Left forelimb (tissue), 1 donor: Measurements from ENCODE around the gene OBSCN.

Experiments
- DNase-seq: peaks from one replicate; pipeline ENCODE4 v3.0.0-alpha.2; 2018; ENCODE audit warnings: low spot score

The OBSCN gene

DNA sequence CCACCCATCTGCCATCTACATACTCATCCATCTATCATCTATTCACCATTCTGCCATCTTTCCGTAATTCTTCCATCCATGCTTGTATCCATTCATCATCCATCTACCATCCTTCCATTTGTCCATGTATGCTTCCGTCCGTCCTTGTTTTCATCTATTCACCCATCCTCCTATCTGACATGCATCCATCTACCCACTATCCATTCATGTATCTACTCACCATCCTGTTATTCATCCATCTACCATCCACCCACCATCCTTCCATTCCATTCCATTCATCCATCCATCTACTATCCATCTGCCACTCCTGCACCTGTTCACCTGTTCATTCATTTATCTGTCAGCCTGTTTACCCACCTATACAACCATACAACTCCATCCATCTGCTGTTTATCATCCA is 112.5 kb downstream of the OBSCN start:
- DNase-seq, result no peak

DNA sequence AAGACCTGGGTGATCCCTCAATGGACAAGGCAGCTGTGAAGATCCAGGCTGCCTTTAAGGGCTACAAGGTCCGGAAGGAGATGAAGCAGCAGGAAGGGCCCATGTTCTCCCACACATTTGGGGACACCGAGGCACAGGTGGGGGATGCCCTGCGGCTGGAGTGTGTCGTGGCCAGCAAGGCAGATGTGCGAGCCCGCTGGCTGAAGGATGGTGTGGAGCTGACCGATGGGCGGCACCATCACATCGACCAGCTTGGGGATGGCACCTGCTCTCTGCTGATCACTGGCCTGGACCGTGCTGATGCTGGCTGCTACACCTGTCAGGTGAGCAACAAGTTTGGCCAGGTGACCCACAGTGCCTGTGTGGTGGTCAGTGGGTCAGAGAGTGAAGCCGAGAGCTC is 113.6 kb downstream of the OBSCN start:
- peak; percentile 51 for DNase-seq

DNA sequence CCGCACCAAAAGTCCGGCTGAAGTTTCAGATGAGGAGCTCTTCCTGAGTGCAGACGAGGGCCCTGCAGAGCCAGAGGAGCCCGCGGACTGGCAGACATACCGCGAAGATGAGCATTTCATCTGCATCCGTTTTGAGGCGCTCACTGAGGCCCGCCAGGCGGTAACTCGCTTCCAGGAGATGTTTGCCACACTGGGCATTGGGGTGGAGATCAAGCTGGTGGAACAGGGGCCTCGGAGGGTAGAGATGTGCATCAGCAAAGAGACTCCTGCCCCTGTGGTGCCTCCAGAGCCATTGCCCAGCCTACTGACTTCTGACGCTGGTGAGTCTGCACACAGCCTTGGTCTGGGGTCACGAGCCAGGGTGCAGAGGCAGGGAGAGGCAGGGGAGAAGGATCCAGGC is 114.1 kb downstream of the OBSCN start:
- DNase-seq, result peak; percentile 45

DNA sequence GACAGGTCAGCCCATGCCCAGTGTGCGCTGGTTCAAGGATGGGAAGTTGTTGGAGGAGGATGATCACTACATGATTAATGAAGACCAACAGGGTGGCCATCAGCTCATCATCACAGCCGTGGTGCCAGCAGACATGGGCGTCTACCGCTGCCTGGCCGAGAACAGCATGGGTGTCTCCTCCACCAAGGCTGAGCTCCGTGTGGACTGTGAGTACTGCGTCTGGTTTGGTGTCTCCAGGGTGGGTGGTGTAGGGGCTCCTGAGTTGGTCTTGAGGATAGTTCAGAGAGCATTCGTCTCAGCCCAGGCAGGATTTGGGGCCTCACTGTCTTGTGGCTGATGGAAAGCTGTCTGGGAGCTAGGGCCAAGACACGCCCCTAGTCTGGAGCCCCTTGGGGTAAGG is 115.6 kb downstream of the OBSCN start:
- DNase-seq, result no peak

GRCh38 chr1:228325267-228325666 is 117.4 kb downstream of the OBSCN start:
- DNase-seq, result no peak

DNA sequence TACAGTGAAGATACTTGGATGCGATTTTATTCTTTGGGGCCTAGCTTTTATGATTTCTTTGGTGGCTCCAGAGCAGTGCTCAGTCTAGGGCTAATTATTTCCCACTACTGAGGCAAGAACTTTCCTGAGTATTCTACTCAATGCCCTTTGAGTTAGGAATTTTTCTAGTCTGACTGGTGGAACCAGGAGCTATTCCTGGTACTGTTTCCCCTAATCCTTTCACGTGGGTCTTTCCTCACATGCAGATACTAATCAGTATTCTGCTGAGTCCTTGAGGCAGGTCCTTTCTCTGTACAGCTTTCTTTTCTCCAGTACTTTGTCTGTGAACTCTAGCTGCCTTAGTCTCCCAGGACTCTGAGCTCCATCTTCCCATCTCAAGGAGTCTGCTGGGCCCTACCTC is 122.0 kb downstream of the OBSCN start:
- no peak for DNase-seq

DNA sequence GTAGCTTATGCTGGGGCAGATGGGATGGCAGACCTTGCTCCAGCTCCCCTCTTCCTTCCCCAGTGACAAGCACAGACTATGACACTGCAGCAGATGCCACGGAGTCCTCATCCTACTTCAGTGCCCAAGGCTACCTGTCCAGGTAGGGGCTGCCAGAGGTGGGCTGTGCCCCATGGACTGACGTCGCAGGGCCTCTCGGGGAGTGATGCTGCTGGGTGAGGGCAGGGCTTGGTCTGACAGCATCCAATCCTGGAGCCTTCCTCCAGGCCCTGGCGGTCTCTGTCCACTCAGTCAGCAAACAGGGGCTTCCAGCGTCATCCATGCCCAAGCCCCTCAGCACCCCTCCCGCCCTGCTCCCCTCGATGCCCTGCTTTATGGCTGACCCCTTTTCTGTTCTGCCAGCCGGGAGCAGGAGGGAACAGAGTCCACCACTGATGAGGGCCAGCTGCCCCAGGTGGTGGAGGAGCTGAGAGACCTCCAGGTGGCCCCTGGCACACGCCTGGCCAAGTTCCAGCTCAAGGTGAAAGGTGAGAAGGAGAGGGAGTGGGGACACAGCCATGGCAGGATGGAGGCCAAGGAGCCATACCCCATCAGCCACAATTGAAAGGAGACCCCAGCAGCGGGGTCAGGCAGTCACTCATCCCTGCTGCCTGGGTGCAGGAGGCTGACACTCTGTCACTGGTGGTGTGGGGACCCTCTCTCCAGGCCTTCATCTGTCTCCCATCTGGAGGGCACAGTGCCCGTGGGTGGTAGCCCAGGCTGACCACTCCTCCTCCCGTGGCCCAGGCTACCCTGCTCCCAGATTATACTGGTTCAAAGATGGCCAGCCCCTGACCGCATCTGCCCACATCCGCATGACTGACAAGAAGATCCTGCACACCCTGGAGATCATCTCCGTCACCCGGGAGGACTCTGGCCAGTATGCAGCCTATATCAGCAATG is 125.2 kb downstream of the OBSCN start:
- peak; percentile 46 for DNase-seq

DNA sequence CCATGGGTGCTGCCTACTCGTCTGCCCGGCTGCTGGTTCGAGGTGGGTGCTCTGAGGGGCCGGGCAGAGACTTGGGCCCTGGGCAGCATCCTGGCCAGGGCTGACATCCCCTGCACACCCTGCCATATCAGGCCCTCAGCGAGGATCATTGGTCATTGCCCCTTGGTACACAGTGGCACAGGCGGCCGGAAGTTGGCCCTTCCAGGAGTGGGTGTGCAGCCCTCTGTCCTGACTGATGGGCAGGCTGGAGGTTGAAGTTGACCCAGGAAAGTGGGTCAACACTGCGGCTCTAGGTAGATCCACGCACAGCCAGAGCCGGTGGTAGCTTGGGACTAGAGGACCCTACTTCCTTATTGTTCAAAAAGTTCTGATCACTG is 125.9 kb downstream of the OBSCN start:
- peak; percentile 53 for DNase-seq

- DNase-seq, result peak; percentile 45
Observed at GRCh38 chr1:228334226-228334935, 126.5 kb downstream of the OBSCN start.

DNA sequence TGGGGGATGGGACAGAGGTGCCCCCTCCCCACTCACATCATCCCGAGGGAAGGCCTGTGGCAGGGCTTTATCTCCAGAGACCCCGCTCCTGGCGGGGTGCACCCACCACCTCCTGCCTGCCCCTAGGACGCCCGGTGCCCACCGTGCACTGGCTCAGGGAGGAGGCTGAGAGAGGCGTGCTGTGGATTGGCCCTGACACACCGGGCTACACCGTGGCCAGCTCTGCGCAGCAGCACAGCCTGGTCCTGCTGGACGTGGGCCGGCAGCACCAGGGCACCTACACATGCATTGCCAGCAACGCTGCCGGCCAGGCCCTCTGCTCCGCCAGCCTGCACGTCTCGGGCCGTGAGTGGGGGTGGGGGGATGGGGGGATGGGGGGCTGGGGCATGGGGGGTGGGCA is 127.1 kb downstream of the OBSCN start:
- peak; percentile 37 for DNase-seq

GRCh38 chr1:228335406-228336307 is 127.8 kb downstream of the OBSCN start:
- DNase-seq, result peak; percentile 42

DNA sequence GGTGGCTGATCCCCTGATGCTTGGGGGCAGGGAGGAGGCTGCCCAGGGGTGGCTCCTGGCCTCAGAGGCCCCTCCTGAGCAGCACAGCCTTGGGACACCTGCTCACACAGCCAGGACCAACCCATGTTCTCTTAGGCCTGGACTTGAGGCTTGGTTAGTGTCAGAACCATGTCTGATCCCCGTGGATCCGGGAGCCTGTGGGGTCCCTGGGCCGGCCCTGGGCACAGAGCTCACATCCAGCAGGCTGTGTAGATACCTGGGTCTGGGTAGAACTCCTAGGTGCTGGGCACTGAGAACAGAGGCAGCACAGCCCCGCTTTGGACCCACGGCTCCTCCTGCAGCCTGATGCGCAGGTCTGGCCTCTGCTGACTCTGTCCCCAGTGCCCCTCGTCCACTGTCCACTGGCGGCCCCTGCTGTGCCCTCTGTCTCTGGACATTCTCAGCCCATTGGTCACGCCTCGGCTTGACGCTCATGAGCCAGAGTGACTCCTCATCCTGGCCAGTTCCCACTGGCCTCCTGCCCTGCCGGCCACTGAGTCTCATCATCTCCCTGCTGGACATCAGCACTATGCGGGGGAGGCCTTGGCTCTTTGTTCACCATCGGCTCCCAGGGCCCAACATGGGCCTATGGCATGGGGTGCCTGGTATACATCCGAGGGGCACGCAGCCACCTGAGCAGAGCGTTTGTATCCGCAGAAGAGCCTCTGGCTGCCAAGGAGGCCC is 128.6 kb downstream of the OBSCN start:
- DNase-seq, result peak; percentile 46

- DNase-seq, result peak; percentile 63
Observed at GRCh38 chr1:228337031-228337564, 129.3 kb downstream of the OBSCN start.

GRCh38 chr1:228337711-228338520 is 130.1 kb downstream of the OBSCN start:
- peak; percentile 60 for DNase-seq

DNA sequence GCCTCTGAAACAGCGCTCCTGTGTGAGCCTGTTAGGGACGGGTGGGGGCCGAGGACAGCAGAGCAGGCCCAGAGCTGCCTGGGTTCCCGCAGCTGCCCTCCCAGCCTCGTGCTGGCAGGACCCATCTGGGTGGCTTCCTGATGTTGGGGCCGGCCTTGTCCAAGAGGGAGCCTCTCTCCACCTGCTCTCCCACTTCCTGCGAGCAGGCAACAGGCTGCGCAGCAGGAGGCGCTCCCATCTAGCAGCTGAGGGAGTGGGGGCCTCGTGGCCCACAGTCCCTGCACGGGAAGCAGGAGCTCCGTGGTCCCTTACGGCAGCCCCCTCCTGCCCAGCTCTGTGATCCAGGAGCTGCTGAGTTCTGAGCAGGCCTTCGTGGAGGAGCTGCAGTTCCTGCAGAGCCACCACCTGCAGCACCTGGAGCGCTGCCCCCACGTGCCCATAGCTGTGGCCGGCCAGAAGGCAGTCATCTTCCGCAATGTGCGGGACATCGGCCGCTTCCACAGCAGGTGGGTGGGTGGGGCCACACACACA is 130.7 kb downstream of the OBSCN start:
- DNase-seq, result peak; percentile 62

DNA sequence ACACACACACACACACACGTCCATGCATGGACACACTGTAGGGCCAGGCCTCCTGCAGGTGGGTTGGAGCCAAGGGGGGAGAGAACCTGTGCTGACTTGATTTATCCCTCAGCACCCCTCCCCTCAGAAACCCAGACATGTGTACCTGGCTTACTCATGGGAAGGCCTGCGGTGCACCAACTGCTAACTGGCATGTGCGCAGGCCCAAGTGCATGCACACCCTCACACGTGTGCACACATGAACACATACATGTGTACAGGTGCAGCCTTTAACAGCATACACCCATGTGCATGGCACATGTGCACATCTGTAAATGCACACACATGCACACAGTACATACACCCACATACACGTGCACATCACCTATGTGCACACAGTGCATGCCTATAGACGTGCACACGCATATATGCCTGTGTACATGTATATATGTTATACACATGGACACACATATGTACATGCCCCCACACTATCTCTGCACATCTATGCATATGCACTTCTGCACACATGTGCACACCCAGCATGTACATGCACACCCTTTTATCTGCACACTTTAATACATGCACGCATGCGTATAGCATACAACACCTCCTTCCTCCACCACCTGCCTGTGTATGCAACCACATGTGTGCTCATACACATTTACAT is 131.3 kb downstream of the OBSCN start:
- DNase-seq, result no peak

- DNase-seq, result peak; percentile 45
Observed at GRCh38 chr1:228339766-228340685, 132.2 kb downstream of the OBSCN start.

DNA sequence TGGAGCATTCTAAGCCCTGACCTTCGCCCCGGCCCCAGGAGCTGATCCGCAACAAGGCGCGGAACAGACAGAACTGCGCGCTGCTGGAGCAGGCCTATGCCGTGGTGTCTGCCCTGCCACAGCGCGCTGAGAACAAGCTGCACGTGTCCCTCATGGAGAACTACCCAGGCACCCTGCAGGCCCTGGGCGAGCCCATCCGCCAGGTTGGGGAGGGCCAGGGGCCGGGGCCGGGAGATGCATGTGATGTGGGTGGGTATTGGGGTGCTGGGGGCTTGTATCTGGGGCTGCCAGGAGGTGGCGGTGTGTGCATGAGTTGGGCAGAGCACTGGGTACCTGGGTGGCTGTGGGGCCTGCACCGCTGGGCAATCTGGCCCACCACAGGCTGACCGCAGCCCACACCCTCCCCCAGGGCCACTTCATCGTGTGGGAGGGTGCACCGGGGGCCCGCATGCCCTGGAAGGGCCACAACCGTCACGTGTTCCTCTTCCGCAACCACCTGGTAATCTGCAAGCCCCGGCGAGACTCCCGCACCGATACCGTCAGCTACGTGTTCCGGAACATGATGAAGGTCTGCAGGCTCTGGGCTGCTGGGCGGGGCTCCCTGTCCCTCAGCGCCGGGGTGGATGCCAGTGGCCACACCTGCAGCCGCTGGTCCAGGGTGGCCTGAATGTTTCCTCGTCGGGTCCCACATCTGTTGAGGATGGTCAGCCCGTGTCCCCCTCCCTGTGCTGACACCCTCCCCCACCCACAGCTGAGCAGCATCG is 133.0 kb downstream of the OBSCN start:
- DNase-seq, result peak; percentile 60
